Stimulated activated CD8-positive, alpha-beta memory T cell treated with anti-CD3 and anti-CD28 coated beads, Interleukin-15, amount 100 ng/mL, for 4 hours (primary cell): ENCODE measurements around the gene ARL2.
"Not testable (repeated sequence)": the region's sequence is repeated elsewhere in the genome, so short reads cannot be mapped to it uniquely, and the experiment has no call there.

Experiments used
- DNase-seq, 2 donors: peaks; one replicate each; pipeline ENCODE4 v3.0.0-alpha.2; 2020; ENCODE audit warnings: low read depth in 2 of 2

ARL2 gene

DNA sequence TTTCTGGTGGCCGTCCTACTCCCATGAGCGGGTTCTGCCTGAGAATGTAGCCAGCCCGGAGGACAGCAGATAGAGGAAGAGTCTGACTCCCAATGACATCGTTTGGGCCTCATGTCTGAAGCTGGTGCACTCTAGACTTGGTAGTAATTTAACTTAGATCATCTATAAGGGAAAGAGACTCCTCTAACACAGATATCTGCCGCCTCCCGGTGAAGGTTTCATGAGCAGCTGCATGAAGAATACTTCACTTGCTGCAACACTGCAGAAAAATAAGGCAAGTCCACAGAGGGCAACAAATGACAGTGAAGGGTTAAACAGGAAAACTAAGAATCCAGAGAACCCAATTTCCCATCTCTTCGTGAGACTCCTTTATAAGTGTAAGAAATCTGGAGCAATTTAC lies 5.9 kb upstream of the ARL2 start:
- DNase-seq, result no peak

DNA sequence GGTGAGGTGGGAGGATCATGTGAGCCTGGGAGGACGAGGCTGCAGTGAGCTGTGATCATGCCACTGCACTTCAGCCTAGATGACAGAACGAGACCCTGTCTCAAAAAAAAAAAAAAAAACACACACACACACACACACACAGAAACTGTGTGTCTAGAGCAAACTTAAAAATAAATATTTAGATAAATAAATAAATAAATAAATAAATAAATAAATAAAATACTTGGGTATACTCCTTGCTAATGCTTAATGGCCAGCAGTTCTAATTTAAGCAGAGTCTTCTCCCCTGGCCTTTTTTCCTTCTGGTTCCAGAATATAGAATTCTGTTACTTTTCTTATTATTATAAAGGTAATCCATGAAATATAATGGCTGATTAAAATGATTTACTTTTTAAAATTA lies 5.1 kb upstream of the ARL2 start:
- DNase-seq, result no peak

DNA sequence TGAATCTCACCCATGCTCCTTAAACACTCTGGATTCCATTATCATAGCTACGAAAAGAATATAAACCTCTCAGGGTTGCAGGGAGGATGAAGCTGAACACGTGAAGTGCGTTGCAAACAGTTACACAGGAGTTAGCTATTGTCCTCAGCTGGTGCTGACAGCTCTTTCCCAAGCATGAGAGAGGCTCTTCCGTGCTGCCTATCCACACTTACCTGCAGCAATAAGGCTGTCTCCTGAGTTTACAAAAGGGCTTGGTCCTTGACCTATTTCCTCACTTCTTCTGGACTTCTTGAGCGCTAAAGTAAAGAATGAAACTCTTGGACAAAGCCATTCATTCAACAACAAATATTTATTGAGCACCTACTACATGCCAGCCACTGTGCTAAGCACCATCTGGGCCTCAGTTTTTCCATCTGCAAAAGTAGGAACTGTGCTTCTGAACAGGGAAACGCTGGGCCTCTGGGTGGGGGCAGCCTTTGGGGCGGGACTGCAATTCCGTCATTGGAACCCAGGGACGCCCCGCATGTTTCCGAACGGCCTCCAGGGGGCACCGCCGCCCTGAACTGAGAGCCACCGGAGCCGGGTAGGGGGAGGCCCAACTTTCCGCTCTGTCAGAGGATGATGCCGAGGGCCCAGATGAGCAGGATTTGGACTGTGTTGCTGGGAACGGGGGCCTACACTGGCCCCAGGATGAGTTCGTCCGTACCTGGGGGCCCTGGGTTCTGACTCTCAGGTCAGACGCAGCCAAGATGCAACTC lies 651 bp upstream of the ARL2 start:
- DNase-seq, result peak; percentile 78 to 84

DNA sequence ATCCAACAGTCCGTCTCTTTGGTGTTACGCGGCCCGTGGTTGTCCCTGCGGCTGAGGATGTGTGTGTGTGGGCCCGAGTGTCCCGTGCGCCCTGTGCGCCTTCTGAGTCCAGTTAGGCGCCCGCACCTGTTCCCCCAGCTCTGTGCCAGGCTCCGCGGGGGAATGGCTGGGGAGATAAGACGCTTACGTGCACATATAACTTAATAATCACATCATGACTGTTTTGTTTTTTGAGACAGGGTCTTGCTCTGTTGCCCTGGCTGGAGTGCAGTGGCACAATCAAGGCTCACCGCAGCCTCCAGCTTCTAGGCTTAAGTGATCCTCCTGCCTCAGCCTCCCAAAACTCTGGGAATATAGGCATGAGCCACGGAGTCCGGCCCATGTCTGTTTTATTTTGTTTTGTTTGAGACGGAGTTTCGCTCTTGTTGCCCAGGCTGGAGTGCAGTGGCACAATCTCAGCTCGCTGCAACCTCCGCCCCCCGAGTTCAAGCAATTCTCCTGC lies 817 bp downstream of the ARL2 start:
- no peak for DNase-seq

DNA sequence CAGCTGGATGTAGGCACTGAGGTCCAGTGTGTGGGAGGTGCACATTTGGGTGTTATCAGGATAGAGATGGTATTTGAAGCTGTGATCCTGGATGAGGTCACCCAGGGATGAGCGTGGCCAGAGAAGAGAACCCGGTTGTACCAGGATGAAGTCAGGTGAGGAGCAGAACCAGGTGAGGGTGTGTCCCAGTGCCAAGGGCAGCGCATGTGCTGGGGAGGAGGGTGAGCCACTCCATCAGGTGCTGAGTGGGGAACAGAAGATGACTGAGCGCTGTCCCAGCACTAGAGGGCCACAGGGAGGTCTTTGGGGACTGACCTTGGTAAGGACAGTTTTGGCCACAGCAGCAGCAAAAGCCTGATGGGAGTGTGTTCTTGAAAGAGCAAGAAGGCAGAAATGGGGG lies 2.7 kb downstream of the ARL2 start:
- no peak for DNase-seq

DNA sequence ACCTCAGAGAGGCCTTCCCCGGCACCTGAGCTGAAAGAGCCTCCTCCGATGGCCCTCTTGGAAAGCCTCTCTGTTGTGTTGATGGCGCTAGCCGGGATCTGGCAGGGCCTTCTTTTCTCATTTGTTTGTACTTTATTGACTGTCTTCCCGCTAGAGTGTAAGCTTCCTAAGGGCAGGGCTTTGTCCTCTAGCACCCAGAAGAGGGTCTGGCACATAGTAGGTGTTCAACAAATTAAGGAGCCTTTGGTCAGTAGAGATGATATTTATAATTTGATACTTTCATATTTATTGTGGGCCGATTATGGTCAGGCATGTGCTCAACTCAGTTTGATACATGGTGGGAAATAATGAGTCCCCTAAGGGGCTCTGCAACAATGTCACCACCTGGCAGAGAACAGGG lies 4.0 kb downstream of the ARL2 start:
- no peak for DNase-seq

DNA sequence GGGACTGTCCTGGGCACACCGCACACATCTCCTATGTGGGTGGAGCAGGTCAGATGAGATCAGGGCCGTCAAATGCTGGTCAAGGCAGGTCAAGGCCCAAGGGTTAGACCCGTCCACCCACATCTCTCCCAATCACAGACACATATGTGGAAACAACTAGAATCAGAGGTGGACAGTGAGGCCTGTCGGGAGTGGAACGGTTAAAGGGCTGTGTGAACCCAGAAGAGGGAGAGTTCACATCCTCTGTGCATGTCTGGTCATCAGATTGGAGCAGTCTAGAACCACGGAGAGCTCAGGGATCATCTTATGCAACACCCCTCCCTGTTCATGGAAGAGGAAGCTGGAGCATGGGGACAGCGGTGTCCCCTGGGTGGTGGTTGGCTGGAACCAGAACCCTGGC lies 5.9 kb downstream of the ARL2 start:
- no peak for DNase-seq

DNA sequence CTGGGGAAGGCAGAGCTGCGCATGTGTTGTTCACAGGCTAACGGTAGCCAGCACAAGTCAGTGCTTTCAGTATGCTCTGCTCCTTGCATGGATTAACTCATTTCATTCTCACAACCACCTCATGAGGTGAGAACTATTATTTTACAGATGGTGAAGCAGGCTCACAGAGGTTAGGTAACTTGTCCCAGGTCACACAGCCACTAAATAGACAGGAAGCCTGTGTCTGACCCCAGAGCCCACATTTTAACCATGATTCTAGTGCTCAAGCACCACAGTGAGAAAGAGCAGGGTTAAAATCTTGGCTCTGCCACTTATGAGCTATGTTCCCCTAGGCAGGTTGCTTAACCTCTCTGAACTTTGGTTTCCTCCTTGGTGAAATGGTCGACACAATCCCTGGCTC lies 7.0 kb downstream of the ARL2 start:
- DNase-seq, result no peak

DNA sequence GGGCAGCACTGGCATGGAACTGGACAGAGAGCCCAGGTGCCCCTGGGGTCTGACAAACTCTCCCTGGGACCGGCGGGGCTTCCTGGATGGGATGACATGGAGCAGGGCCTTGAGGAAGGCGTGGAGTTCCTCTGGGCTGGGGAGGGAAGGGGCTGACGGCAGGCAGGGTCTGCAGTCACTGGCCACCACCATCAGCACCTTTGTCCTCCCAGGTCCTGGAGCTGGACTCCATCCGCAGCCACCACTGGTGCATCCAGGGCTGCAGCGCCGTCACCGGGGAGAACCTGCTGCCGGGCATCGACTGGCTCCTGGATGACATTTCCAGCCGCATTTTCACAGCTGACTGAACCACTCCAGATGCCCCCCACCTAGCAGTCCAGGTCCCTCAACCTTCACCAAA lies 7.5 kb downstream of the ARL2 start:
- no peak for DNase-seq

DNA sequence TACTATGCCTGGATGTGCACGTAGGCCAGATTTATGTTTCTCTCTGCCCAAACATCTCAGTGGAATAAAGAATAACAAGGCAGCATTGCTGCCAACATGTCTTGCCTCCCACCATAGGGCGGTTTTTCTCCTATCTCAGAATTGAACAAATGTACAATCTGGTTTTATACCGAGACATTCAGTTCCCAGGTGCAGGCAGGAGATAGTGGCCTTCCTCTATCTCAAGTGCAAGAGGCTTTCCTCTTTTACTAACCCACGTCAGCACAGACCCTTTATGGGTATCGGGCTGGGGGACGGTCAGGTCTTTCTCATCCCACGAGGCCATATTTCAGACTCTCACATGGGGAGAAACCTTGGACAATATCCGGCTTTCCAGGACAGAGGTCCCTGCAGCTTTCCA lies 9.5 kb downstream of the ARL2 start:
- not testable (repeated sequence) for DNase-seq

DNA sequence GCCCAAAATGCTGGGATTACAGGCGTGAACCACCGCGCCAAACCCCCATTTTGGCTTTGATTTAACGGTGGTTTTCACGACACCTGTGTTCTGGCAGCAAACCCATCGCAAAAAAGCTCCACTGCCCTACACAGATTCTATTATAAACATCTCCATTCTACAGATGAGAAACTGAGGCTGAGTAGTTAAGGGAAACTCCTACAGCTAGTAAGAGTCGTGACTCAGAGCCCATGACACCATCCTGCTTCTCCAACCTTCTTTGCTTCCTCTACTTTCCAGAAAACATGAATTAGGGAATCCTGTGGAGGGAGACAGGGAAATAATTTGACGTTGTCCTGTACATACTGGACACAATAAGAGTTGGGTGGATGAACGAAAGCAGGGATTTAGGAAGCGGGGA lies 12.8 kb downstream of the ARL2 start:
- DNase-seq, result no peak

DNA sequence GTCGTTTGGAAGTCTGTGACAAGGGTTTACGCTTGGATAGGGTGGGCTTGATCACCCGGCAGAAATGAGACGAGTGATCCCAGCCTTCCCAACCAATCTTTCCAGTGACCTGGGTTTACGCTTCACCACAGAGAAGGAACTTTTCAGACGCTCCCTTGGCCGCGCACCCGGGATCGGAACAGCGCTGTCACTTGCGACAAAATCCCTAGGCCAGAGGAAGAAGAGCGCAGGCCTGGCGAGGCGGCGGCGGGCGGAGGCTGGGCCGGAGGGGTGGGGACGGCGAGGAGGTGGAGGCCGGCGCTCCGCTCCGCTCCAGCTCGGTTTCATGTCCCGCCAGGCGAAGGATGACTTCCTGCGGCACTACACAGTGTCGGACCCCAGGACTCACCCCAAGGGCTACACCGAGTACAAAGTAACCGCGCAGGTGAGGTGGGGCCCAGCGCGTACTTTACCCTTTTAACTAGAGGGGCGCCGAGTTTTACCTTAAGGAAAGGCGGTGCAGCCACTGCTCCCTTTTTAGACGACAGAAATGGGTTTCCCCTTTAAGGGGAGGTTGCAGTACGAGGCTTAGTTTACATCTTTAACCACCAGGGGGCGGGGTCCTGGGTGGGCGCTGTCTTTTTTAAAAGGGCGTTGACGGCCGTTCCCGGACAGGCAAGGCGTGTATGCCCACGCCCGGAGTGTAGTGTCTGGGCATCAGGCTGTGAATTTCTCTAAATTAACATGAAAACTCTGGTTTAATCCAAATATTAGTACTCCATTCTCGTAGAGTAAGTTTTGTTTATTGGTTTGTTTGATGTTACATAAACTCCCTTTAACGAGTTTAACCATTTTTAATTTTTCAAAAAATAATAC lies 13.5 kb downstream of the ARL2 start, which contains the start of gene SNX15:
TSS of gene SNX15 (plus strand) at position 227 of the 855 bp plus-strand sequence. CDS start at position 326, 99 bp downstream.
- DNase-seq, result peak; percentile 68 to 87

DNA sequence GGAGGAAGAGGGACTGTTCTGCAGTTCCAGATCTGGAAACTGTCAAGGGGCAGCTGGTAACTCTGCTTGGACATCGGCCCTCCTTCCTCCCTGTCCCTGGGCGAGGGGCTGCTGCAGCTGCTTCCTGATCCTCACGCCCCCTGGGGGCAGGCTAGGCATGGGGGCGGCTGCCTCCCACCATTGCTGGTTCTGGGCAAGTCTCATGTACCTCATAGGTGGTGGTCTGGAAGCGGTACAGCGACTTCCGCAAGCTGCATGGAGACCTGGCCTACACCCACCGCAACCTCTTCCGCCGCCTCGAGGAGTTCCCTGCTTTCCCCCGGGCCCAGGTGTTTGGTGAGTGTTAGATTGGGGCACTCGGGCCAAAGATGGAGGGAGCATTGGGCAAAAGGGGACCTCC lies 18.3 kb downstream of the ARL2 start:
- no peak for DNase-seq

DNA sequence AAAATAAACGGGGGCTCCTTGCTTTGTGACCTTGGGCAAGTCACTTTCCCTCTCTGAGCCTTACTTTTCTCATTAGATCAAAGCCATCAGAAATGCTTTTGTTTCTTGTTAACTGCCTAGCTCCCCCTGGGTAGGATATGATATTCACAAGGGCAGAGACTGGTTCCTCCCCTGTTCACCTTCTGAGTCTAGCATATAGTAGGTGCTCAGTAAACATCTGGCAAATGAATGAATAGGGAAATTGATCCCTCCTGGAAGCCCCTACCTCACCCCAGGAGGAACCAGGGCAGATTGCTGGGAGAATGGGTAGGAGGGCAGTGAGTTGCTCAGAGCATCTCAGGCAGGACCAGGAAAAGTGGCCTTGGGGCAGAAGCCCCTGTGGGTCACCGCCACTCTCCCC lies 20.5 kb downstream of the ARL2 start:
- no peak for DNase-seq

DNA sequence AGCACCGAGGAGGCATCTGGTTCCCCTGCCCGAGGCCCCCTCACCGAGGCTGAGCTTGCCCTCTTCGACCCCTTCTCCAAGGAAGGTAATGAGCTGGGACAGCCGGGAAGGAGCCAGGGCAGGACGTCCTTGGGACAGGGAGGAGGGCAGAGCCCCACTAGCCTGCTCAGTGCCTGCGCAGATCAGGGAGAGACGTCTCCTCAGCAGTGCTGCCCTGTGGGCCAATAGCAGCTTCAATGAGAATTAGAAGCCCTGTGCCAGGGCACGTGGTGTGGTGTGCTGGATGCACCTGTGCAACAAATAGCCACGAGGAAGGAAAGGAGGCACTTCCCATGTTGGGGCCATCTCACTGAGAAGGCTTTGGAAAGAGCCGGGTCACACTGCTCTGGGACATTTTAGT lies 21.6 kb downstream of the ARL2 start:
- DNase-seq, result no peak

DNA sequence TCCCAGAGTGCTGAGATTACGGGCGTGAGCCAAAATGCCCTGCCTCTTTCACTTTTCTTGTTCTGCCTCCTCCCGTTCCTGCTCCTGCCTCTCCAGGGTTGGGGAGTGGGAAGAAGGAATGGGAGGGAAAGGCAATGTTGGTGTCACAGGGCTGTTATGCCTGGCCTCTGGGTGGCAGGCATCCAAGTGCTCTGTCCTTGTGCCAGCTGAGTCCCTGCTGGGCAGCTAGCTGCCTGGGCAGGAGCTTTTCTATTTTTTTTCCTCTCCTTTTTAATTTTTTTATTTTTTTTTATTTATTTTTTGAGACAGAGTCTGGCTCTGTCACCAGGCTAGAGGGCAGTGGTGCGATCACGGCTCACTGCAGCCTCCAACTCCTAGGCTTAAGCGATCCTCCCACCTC lies 23.0 kb downstream of the ARL2 start:
- no peak for DNase-seq

DNA sequence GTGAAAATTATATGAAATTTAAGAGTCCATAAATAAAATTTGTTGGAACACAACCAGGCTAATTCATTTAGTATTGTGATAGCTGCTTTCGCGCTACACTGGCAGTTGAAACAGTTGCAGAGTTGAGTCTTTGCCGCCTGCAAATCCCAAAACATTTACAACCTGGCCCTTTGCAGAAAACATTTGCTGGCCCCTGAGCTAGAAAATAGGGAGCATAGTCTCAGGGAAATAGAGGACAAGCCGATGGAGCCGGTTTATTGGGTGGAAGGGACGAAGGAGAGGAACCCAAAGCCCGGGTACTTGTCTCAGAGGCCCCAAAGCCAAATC lies 26.5 kb downstream of the ARL2 start:
- no peak for DNase-seq

DNA sequence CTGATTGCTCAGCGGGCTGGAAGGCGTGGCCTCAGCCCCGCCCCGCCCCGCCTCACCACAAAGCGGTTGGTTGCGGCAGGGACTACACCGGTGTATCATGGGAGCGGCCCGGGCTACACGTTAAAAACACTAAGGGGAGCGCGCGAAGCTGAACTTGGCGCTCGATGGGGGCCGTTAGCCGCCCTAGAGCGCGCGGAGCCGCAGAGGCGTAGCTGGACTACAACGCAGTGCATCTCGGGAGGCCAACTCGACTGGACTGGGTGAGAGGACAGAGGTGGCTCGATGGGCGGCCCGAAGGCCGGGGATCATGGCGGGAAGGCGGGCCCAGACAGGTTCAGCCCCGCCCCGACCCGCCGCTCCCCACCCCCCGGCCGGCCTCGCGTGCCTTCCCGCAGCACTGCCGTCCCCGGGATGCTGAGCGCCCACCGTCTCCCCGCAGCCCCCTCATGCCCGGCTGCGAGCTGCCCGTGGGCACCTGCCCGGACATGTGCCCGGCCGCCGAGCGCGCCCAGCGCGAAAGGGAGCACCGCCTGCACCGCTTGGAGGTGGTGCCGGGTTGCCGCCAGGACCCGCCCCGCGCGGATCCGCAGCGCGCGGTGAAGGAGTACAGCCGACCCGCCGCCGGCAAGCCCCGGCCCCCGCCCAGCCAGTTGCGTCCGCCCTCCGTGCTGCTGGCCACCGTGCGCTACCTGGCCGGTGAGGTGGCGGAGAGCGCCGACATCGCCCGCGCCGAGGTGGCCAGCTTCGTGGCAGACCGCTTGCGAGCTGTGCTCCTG lies 27.1 kb downstream of the ARL2 start, which contains the start of gene SAC3D1:
TSS of gene SAC3D1 (plus strand) at position 364 of the 776 bp plus-strand sequence. CDS start at position 447, 83 bp downstream.
- peak; percentile 65 to 74 for DNase-seq

DNA sequence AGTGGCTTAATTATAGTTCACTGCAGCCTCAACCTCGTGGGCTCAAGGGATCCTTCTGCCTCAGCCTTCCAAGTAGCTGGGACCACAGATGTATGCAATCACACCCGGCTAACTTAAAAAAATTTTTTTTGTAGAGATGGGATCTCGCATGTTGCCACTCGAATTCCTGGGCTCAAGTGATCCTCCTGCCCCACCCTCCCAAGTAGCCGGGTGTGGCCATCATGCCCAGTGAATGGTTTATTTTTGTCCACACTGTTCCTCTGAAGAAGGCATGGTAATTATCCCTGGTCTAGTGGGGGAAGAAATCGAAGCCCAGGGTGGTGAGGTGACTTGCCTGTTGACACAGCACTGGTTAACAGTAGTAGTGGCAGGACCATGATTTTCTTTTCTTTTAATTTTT lies 28.9 kb downstream of the ARL2 start:
- DNase-seq, result no peak

DNA sequence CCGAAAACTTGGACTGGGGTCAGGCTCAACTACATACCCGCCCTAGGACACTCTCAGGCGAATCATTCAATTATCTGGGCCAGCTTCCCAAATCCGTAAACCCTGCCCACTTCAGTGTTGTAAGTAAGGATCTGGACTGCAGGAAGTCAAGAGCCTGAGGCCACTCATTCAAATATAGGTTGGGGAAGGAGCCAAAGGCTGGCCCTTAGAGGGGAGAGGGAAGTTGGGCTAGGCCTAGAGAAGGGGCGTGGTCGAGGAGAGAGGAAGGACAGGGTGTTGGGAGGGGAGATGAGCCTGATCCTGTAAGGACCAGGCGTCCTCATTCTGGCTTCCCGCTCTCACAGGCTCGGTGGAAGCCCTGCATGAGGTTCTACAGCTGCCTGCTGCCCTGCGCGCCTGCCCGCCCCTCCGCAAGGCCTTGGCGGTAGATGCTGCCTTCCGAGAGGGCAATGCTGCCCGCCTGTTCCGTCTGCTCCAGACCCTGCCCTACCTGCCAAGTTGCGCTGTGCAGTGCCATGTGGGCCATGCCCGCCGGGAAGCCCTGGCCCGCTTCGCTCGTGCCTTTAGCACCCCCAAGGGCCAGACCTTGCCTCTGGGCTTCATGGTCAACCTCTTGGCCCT lies 30.0 kb downstream of the ARL2 start:
- DNase-seq, result no peak

DNA sequence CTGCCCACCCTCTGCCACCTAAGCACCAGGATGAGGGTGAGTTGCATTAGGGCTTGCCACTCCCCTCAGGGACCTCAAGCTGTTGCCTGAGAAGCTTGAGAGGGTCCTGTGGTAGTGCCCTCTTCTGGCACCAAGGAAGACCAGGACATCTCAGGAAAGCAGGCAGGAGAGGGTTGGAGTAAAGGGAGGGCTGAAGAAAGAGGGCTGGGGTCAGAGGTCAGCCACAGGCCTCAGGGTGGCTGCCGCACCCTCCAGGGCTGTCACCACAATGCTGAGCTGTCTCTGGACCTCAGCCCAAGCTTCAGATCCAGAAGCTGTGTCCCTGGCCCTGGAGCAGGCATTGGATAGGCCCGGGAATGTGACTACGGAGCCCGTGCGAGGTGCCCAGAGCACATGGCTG lies 31.1 kb downstream of the ARL2 start:
- no peak for DNase-seq

DNA sequence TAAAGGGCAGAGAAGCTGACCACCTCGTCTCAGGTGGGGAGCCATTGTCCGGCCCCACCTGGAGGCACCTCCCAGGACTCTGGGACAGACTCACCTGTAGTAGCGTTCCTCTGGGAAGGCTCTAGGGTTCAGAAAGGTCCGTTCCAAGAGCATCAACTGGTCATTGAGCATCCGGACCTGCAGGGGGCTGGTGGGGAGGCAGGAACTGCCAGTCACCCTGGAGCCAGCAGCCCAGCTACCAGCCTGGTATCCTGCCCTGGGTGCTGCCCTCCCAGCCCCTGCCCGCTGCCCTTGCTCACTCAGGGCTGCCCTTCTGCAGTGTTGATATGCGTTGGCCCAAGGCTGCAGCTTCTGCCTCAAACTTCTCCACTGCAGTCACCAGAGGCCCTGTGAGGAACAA lies 31.8 kb downstream of the ARL2 start:
- DNase-seq, result no peak
